GM19324 (cell line): Measurements from ENCODE around the gene ADM2.
"Not testable (repeated sequence)": the region's sequence is repeated elsewhere in the genome, so short reads cannot be mapped to it uniquely, and the experiment has no call there.

Experiments
- ATAC-seq: cut with Tn5 transposase; IDR thresholded peaks from one replicate; pipeline ENCODE4 v1.9.1; 2021; ENCODE audit warnings: mild to moderate bottlenecking, moderate library complexity; ENCODE audit not compliant: unreplicated experiment, low FRiP score

Gene ADM2

GRCh38 chr22:50532824-50533796, 51.8 kb downstream of the ADM2 start:
- no peak for ATAC-seq

DNA sequence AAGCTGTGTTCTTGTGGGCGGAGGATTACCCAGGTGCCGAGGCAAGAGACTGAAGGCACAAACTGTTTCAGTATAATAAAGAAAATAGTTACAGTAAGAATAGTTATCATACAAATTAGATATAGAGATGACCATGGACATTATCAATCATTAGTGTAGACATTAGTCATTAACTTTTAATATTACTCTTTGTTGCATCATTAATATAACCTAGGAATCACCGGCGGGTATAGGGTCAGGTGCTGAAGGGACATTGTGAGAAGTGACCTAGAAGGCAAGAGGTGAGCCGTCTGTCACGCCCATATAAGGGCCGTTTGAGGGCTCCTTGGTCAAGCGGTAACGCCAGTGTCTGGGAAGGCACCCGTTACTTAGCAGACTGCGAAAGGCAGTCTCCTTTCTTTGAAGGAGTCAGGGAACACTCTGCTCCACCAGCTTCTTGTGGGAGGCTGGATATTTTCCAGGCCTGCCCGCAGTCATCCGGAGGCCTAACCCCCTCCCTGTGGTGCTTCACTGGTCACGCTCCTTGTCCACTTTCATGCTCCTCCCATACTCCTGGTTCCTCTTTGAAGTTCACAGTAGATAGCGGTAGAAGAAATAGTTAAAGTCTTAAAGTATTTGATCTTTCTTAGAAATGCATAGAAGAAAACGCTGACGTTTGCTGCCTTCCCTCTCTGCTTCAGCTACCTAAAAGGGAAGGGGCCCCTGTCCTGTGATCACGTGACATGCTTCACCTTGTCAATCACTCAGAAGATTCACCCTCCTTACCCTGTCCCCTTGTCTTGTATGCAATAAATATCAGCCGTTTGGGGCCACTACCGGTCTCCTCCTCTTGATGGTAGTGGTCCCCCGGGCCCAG, 52.7 kb downstream of the ADM2 start:
- not testable (repeated sequence) for ATAC-seq

- ATAC-seq = no peak
Measured at GRCh38 chr22:50535113-50535512, 53.8 kb downstream of the ADM2 start.
